CD14-positive monocyte (primary cell): ENCODE data around the gene TSEN54. TPM values are rescaled to one million over a fixed set of nuclear protein-coding genes. Genes with fewer than 3 reads are reported as not detected.

Experiments used
- DNase-seq, 3 donors: peaks; one replicate each; pipeline ENCODE4 v3.0.0-alpha.2; 2011 to 2022
- H2AFZ ChIP-seq: 2 replicates; pipeline ENCODE4 v1.6.0; 2012; ENCODE audit warnings: mild to moderate bottlenecking, low read depth, low read length, inconsistent platforms; ENCODE audit not compliant: insufficient read depth, poor library complexity, severe bottlenecking
- H3K27ac ChIP-seq, 2 donors: 1 replicate in 1 of 2; 2 replicates in 1 of 2; pipeline ENCODE4 v1.5.1; 2012 to 2013; ENCODE audit warnings: low read length in 2 of 2, control low read depth in 1 of 2, inconsistent platforms in 1 of 2, low read depth in 1 of 2, mild to moderate bottlenecking in 1 of 2
- H3K27me3 ChIP-seq, 2 donors: one replicate each; pipeline versions ENCODE4 v1.6.0 to v1.6.1; 2011 to 2013; ENCODE audit warnings: low read length in 2 of 2; ENCODE audit not compliant: control insufficient read depth in 2 of 2, insufficient read depth in 2 of 2
- H3K36me3 ChIP-seq, 2 donors: replicated peaks in 1 of 2; 1 replicate in 1 of 2; 2 replicates in 1 of 2; pipeline versions ENCODE4 v1.5.1 to v1.6.1; 2012 to 2013; ENCODE audit warnings: low read length in 2 of 2, control low read depth in 1 of 2, inconsistent platforms in 1 of 2, mild to moderate bottlenecking in 1 of 2; ENCODE audit not compliant: insufficient read depth in 2 of 2, control insufficient read depth in 1 of 2
- H3K4me1 ChIP-seq, 2 donors: 1 replicate in 1 of 2; 2 replicates in 1 of 2; pipeline versions ENCODE4 v1.5.1 to v1.6.1; 2012 to 2013; ENCODE audit warnings: low read length in 2 of 2, control low read depth in 1 of 2, inconsistent platforms in 1 of 2, mild to moderate bottlenecking in 1 of 2, moderate library complexity in 1 of 2; ENCODE audit not compliant: insufficient read depth in 2 of 2, control insufficient read depth in 1 of 2
- H3K4me2 ChIP-seq: replicated peaks from 2 replicates; pipeline ENCODE3; 2012; ENCODE audit warnings: low read length, moderate library complexity, mild to moderate bottlenecking; ENCODE audit not compliant: poor library complexity, severe bottlenecking; ENCODE audit errors: extremely low read depth
- H3K4me3 ChIP-seq, 3 experiments: fragments of 200-600 bp in 1 of 3; sonication (generic) in 1 of 3; replicated peaks in 1 of 3; 1 replicate in 2 of 3; 2 replicates in 1 of 3; pipeline ENCODE4 v1.5.1; 2011 to 2013; ENCODE audit warnings: low read length in 3 of 3, mild to moderate bottlenecking in 3 of 3, control low read depth in 2 of 3, low read depth in 2 of 3, inconsistent platforms in 1 of 3, moderate library complexity in 1 of 3
- H3K79me2 ChIP-seq: 2 replicates; pipeline ENCODE4 v1.6.0; 2012; ENCODE audit warnings: mild to moderate bottlenecking, control low read depth, inconsistent platforms, low read length, moderate library complexity; ENCODE audit not compliant: insufficient read depth
- H3K9ac ChIP-seq: 2 replicates; pipeline ENCODE4 v1.6.0; 2017; ENCODE audit warnings: low read length, mild to moderate bottlenecking; ENCODE audit not compliant: insufficient read depth, poor library complexity, severe bottlenecking
- H3K9me3 ChIP-seq, 2 donors: replicated peaks in 1 of 2; 1 replicate in 1 of 2; 2 replicates in 1 of 2; pipeline versions ENCODE4 v1.5.1 to v1.6.1; 2012 to 2013; ENCODE audit warnings: low read length in 2 of 2, control low read depth in 1 of 2; ENCODE audit not compliant: control insufficient read depth in 1 of 2, insufficient read depth in 1 of 2
- H4K20me1 ChIP-seq: 2 replicates; pipeline ENCODE4 v1.6.0; 2012; ENCODE audit warnings: mild to moderate bottlenecking, low read length, control low read depth, moderate library complexity; ENCODE audit not compliant: insufficient read depth
- H3K27ac Mint-ChIP-seq, 7 donors: one replicate each; pipeline ENCODE4 v1.8.0; 2020; ENCODE audit warnings: mild to moderate bottlenecking in 7 of 7, mixed read lengths in 7 of 7, moderate library complexity in 6 of 7, inconsistent platforms in 2 of 7
- H3K27me3 Mint-ChIP-seq, 3 donors: one replicate each; pipeline ENCODE4 v1.8.0; 2021 to 2022; ENCODE audit warnings: low read depth in 3 of 3, mild to moderate bottlenecking in 3 of 3, mixed read lengths in 3 of 3, moderate library complexity in 3 of 3, inconsistent platforms in 1 of 3
- H3K36me3 Mint-ChIP-seq, 2 donors: one replicate each; pipeline ENCODE4 v1.8.0; 2020; ENCODE audit warnings: mixed read lengths in 2 of 2, inconsistent platforms in 1 of 2, mild to moderate bottlenecking in 1 of 2
- H3K4me1 Mint-ChIP-seq: one replicate; pipeline ENCODE4 v1.8.0; 2020; ENCODE audit warnings: mild to moderate bottlenecking, mixed read lengths
- H3K4me3 Mint-ChIP-seq, 2 donors: one replicate each; pipeline ENCODE4 v1.8.0; 2020; ENCODE audit warnings: mild to moderate bottlenecking in 2 of 2, mixed read lengths in 2 of 2, moderate library complexity in 1 of 2
- H3K9me3 Mint-ChIP-seq, 7 donors: one replicate each; pipeline ENCODE4 v1.8.0; 2020 to 2022; ENCODE audit warnings: mixed read lengths in 7 of 7, mild to moderate bottlenecking in 6 of 7, moderate library complexity in 6 of 7, inconsistent platforms in 2 of 7
- WGBS: methylation state at CpG from one replicate; pipeline ENCODE4 v1.1.5; 2013; ENCODE audit warnings: missing lambda C conversion rate; ENCODE audit not compliant: insufficient coverage; 5-methylcytosine and 5-hydroxymethylcytosine counted together
- intact Hi-C, 2 donors: fragments of 100-400 bp; cut with micrococcal nuclease; formaldehyde crosslinking; loops; one replicate each; pipeline versions ENCODE4 v1.15.0 to v1.15.1; 2023
- polyA plus RNA-seq, 3 donors: library from polyadenylated mRNA; depleted of rRNA in 1 of 3; unstranded in 2 of 3; stranded (reverse) in 1 of 3; fragments of 300-500 nt in 2 of 3; fragments of >200 nt in 1 of 3; fragmentation: Illumina TruSeq in 2 of 3; gene quantifications; 1 replicate in 2 of 3; 2 replicates in 1 of 3; pipeline ENCODE4 v1.2.3, GENCODE V29; 2012 to 2021
- TF ChIP-seq, protein P1 (sequence below): fragments of 200-600 bp; IDR thresholded peaks from one replicate; pipeline ENCODE4 v1.8.0; 2022; ENCODE audit warnings: antibody characterized with exemption, mild to moderate bottlenecking

Gene TSEN54
- polyA plus RNA-seq, 3 donors = 10.3 to 13.6 (median 11.8) TPM

DNA sequence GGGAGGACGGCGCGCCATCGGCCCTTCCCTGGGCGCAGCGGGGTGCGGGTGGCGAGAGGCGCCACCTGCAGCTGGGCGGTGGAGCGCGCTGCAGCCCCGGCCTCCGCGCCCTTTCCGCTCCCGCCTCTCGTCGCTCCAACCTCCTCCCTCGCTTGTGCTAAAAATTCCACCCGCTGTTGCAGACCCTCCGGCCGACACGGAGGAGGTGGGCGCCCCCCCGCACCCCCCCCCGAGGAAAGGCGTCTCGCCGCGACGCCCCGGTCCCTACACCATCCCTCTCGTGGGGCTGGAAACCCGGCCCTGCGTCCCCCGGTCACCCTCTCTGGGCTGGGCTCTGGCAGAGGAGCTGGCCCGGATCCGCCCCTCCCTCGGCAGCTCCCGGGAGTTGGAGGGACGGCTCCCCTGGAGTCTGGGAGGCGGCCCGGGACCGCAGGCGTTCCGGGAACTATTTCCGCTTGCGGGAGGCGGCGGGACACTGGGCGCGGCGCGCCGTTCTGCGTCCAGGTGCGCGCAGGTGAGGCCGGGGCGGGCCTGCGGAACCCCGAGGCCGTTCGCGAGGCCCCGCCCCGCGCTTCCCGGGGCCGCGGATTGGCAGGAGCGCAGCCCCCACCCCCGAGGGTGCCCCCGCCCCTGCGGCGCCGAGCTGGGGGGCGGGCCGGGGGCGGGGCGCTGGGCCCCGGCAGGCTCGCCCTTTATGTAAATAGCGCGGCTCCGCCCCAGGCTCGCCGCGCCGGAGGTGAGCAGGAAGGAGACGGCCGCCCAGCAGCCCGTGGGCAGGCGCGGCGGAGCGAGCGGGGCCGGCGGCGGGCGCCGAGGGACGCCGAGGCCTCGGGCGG lies 8.9 kb downstream of the TSEN54 start, which contains the start of gene LLGL2:
Gene LLGL2, plus strand, starts transcription at position 728 of the 836 bp plus-strand sequence. CDS start 17,730 bp downstream, outside the sequence.
- WGBS = under 1% methylated on average over 85 of the region's 108 CpGs
- H3K4me3 ChIP-seq = peak within 1 kb of the TSS; percentile 63 to 88 (median 83)
- Mint-ChIP-seq H3K27ac (peak within 1 kb of the TSS in 1 of 7 donors; percentile 25), H3K4me1 (peaks cover 17% of the 10 kb centered on the region), H3K36me3 (peaks cover 10 to 13% of the 10 kb centered on the region in 2 donors), H3K4me3 (peak within 1 kb of the TSS; percentile 67 to 86), H3K27me3 (peaks cover 14 to 25% (median 20%) of the 10 kb centered on the region in 3 donors), H3K9me3 (peaks cover 0 to 6% (median 0%) of the 10 kb centered on the region in 7 donors)
- H3K9me3 ChIP-seq = no peaks in the 10 kb centered on the region
- H3K9ac ChIP-seq = no peak within 1 kb of the TSS
- H3K36me3 ChIP-seq = no peaks in the 10 kb centered on the region
- peaks cover 16 to 22% of the 10 kb centered on the region in 2 donors for H3K4me1 ChIP-seq
- DNase-seq = peak; percentile 48 to 60 (median 58)
- peaks cover 5 to 18% of the 10 kb centered on the region in 2 donors for H3K27me3 ChIP-seq
- TF ChIP-seq, protein P1, sequence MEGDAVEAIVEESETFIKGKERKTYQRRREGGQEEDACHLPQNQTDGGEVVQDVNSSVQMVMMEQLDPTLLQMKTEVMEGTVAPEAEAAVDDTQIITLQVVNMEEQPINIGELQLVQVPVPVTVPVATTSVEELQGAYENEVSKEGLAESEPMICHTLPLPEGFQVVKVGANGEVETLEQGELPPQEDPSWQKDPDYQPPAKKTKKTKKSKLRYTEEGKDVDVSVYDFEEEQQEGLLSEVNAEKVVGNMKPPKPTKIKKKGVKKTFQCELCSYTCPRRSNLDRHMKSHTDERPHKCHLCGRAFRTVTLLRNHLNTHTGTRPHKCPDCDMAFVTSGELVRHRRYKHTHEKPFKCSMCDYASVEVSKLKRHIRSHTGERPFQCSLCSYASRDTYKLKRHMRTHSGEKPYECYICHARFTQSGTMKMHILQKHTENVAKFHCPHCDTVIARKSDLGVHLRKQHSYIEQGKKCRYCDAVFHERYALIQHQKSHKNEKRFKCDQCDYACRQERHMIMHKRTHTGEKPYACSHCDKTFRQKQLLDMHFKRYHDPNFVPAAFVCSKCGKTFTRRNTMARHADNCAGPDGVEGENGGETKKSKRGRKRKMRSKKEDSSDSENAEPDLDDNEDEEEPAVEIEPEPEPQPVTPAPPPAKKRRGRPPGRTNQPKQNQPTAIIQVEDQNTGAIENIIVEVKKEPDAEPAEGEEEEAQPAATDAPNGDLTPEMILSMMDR = peak; percentile 41
- H2AFZ ChIP-seq = peak within 1 kb of the TSS; percentile 93
- intact Hi-C loops = no loop called here
- no peaks in the 10 kb centered on the region for H3K79me2 ChIP-seq
- no peak within 1 kb of the TSS for H3K27ac ChIP-seq
- H3K4me2 ChIP-seq = peak within 1 kb of the TSS; percentile 99
- H4K20me1 ChIP-seq = no peaks in the 10 kb centered on the region

DNA sequence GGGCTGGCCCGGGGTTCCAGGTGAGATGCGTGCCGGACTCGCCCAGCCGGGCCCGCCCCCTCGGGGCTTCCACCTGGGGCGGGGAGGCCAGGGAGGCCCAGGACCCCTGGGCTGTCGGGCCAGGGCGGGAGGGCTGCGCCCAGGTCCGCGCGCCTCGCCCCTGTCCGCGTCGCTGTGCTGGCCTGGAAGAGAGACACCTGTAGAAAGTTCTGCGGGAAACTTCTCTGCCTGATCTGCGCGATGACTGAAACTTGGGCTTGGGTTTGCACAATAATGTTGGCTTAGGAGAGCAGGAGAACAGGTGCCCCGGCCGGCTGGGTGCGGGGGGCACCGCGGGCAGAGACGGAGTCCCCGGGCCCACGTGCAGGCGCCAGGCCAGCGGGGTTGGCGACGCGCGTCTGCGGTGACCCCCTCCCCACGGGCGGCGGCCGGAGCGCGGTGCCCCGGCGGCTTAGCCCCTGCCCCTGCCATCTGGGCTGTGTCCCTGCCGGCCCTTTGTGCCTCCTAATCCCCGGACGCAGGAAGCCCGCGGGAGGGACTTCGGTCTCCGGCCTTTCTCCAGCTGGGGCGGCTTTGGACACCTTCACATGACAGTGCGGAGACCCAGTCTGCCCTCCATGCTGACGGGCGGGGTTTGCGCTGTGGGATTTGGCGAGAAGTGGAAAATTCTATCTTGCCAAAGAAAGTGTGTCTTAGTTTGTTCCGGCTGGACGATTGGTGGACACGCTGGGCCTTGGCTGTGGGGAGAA lies 9.7 kb downstream of the TSEN54 start:
- H3K9me3 Mint-ChIP-seq = peaks cover 0 to 6% (median 0%) of the 10 kb centered on the region in 7 donors
- WGBS = 4% methylated on average over 60 of the region's 60 CpGs
- peaks cover 16 to 22% of the 10 kb centered on the region in 2 donors for H3K4me1 ChIP-seq

More for the DNA sequence above, 9.7 kb downstream of the TSEN54 start:
- no peak overlapping the region for H3K27ac ChIP-seq
- H3K36me3 ChIP-seq = no peaks in the 10 kb centered on the region
- peak overlapping the region; percentile 28 to 88 (median 29) for H3K4me3 ChIP-seq
- Mint-ChIP-seq H3K4me3 (peak overlapping the region; percentile 66 to 86), H3K4me1 (peaks cover 17% of the 10 kb centered on the region), H3K27ac (peak overlapping the region in 1 of 7 donors; percentile 25), H3K36me3 (peaks cover 8 to 10% of the 10 kb centered on the region in 2 donors), H3K27me3 (peaks cover 14 to 25% (median 20%) of the 10 kb centered on the region in 3 donors)
- TF ChIP-seq, protein P1 = no peak
- no peak overlapping the region for H3K9ac ChIP-seq
- H2AFZ ChIP-seq = peak overlapping the region; percentile 76
- no peak for DNase-seq
- peak overlapping the region; percentile 99 for H3K4me2 ChIP-seq
- no peaks in the 10 kb centered on the region for H3K79me2 ChIP-seq
- intact Hi-C loops = no loop called here
- peaks cover 5 to 18% of the 10 kb centered on the region in 2 donors for H3K27me3 ChIP-seq
- no peaks in the 10 kb centered on the region for H4K20me1 ChIP-seq
- H3K9me3 ChIP-seq = no peaks in the 10 kb centered on the region
